Lower lobe of right lung (tissue), 2 donors: Measurements from ENCODE around the gene PEX10. TPM values are rescaled to one million over a fixed set of nuclear protein-coding genes. Genes with fewer than 3 reads are reported as not detected.

Experiments used
- ATAC-seq, 2 donors: fragments of 200-7000 bp; cut with Tn5 transposase; one replicate each; pipeline ENCODE4 v1.9.1; 2020 to 2022; ENCODE audit warnings: mild to moderate bottlenecking in 2 of 2, moderate library complexity in 2 of 2
- DNase-seq: peaks from one replicate; pipeline ENCODE4 v3.0.0-alpha.2; 2020
- H3K27ac ChIP-seq: fragments of 200-600 bp; one replicate; pipeline ENCODE4 v1.8.0; 2022
- H3K27me3 ChIP-seq: fragments of 200-600 bp; one replicate; pipeline ENCODE4 v1.8.0; 2022; ENCODE audit warnings: low read depth
- H3K36me3 ChIP-seq: fragments of 200-600 bp; one replicate; pipeline ENCODE4 v1.8.0; 2022; ENCODE audit warnings: mild to moderate bottlenecking
- H3K4me1 ChIP-seq: fragments of 200-600 bp; one replicate; pipeline ENCODE4 v1.8.0; 2022
- H3K4me3 ChIP-seq: fragments of 200-600 bp; one replicate; pipeline ENCODE4 v1.8.0; 2022; ENCODE audit warnings: mild to moderate bottlenecking
- H3K9me3 ChIP-seq: fragments of 200-600 bp; one replicate; pipeline ENCODE4 v1.8.0; 2022
- CTCF ChIP-seq: fragments of 200-600 bp; IDR thresholded peaks from one replicate; pipeline ENCODE4 v1.8.0; 2022; ENCODE audit warnings: antibody characterized with exemption, mild to moderate bottlenecking
- intact Hi-C: fragments of 100-400 bp; cut with DNase I; formaldehyde crosslinking; loops from one replicate; pipeline ENCODE4 v1.11.0; 2022
- total RNA-seq: library from RNA; stranded (reverse); fragmentation: NEBNext Ultra II Directional; extraction: Animal tissue kit (Norgen Biotek cat#: 25700); gene quantifications from one replicate; pipeline ENCODE4 v1.2.1, GENCODE V29; 2021
- donor health status: DM: no; HTN: yes; CAD: no; lungs with severe emphysema.

PEX10 gene
- total RNA-seq, 1 donor from 2014 or later: 12.4 TPM

- ATAC-seq (no peak), DNase-seq (no peak)
- no peaks in the 10 kb centered on the region for H3K27me3 ChIP-seq
Observed at GRCh38 chr1:2375923-2376260, 36.5 kb downstream of the PEX10 start.

GRCh38 chr1:2375246-2375922 lies 37.0 kb downstream of the PEX10 start:
- intact Hi-C loops: no loop called here
- no peak for TF ChIP-seq CTCF
- no peaks in the 10 kb centered on the region for H3K27me3 ChIP-seq
- peak; percentile 35 for DNase-seq
- no peaks in the 10 kb centered on the region for H3K9me3 ChIP-seq
- no peak overlapping the region for H3K4me3 ChIP-seq
- no peaks in the 10 kb centered on the region for H3K4me1 ChIP-seq
- H3K27ac ChIP-seq: no peak overlapping the region
- peaks cover 5% of the 10 kb centered on the region for H3K36me3 ChIP-seq
- no peak for ATAC-seq

More at GRCh38 chr1:2375923-2376260, 36.5 kb downstream of the PEX10 start:
- H3K4me1 ChIP-seq: no peaks in the 10 kb centered on the region
- H3K4me3 ChIP-seq: no peak overlapping the region
- no peaks in the 10 kb centered on the region for H3K9me3 ChIP-seq
- H3K36me3 ChIP-seq: no peaks in the 10 kb centered on the region
- intact Hi-C loops: no loop called here
- TF ChIP-seq CTCF: no peak
- H3K27ac ChIP-seq: no peak overlapping the region

GRCh38 chr1:2374252-2375155 lies 37.9 kb downstream of the PEX10 start:
- no peak overlapping the region for H3K4me3 ChIP-seq
- intact Hi-C loops: no loop called here
- H3K4me1 ChIP-seq: no peaks in the 10 kb centered on the region
- H3K9me3 ChIP-seq: no peaks in the 10 kb centered on the region
- peaks cover 7% of the 10 kb centered on the region for H3K36me3 ChIP-seq
- no peak for ATAC-seq
- no peak overlapping the region for H3K27ac ChIP-seq
- peak; percentile 23 for DNase-seq
- no peak for TF ChIP-seq CTCF
- H3K27me3 ChIP-seq: no peaks in the 10 kb centered on the region

GRCh38 chr1:2373551-2374251 lies 38.7 kb downstream of the PEX10 start:
- Histone ChIP-seq H3K4me3 (no peak overlapping the region), H3K36me3 (peaks cover 7% of the 10 kb centered on the region), H3K4me1 (no peaks in the 10 kb centered on the region), H3K27ac (no peak overlapping the region), H3K27me3 (no peaks in the 10 kb centered on the region), H3K9me3 (no peaks in the 10 kb centered on the region)
- ATAC-seq (no peak), DNase-seq (peak; percentile 36)
- no peak for TF ChIP-seq CTCF
- intact Hi-C loops: no loop called here

GRCh38 chr1:2372551-2373490 lies 39.5 kb downstream of the PEX10 start:
- peaks cover 7% of the 10 kb centered on the region for H3K36me3 ChIP-seq
- H3K4me1 ChIP-seq: no peaks in the 10 kb centered on the region
- no peaks in the 10 kb centered on the region for H3K9me3 ChIP-seq
- TF ChIP-seq CTCF: no peak
- DNase-seq (peak; percentile 44), ATAC-seq (no peak)
- H3K27ac ChIP-seq: no peak overlapping the region
- H3K27me3 ChIP-seq: no peaks in the 10 kb centered on the region
- H3K4me3 ChIP-seq: no peak overlapping the region
- intact Hi-C loops: no loop called here
